Parathyroid adenoma (tissue), 2 donors: Measurements from ENCODE around the gene DNMT3A.

ENCODE experiments used
- H2AFZ ChIP-seq: fragments of 300-600 bp; sonication (generic); one replicate; pipeline ENCODE4 v1.7.0; 2017; ENCODE audit warnings: antibody characterized with exemption, mild to moderate bottlenecking
- H3K27ac ChIP-seq: fragments of 300-600 bp; sonication (generic); one replicate; pipeline ENCODE4 v1.7.0; 2017
- H3K27me3 ChIP-seq: fragments of 300-600 bp; sonication (generic); one replicate; pipeline ENCODE4 v1.7.0; 2017; ENCODE audit warnings: low read length; ENCODE audit not compliant: control insufficient read depth, insufficient read depth
- H3K36me3 ChIP-seq: fragments of 300-600 bp; sonication (generic); one replicate; pipeline ENCODE4 v1.7.0; 2017; ENCODE audit warnings: low read length; ENCODE audit not compliant: control insufficient read depth, insufficient read depth
- H3K4me1 ChIP-seq: fragments of 300-600 bp; sonication (generic); one replicate; pipeline ENCODE4 v1.7.0; 2017; ENCODE audit warnings: control low read depth
- H3K4me2 ChIP-seq: fragments of 300-600 bp; sonication (generic); one replicate; pipeline ENCODE4 v1.7.0; 2017; ENCODE audit warnings: low read length
- H3K4me3 ChIP-seq: fragments of 300-600 bp; sonication (generic); one replicate; pipeline ENCODE4 v1.7.0; 2017; ENCODE audit warnings: low read depth, low read length
- H3K79me2 ChIP-seq: fragments of 300-600 bp; sonication (generic); one replicate; pipeline ENCODE4 v1.7.0; 2017; ENCODE audit warnings: control low read depth
- H3K9ac ChIP-seq: fragments of 300-600 bp; sonication (generic); one replicate; pipeline ENCODE4 v1.7.0; 2017; ENCODE audit warnings: mild to moderate bottlenecking
- H3K9me3 ChIP-seq: fragments of 300-600 bp; sonication (generic); one replicate; pipeline ENCODE4 v1.7.0; 2017; ENCODE audit warnings: low read length; ENCODE audit not compliant: control insufficient read depth
- CTCF ChIP-seq: fragments of 300-600 bp; sonication (generic); IDR thresholded peaks from one replicate; pipeline ENCODE4 v1.7.0; 2017; ENCODE audit warnings: antibody characterized with exemption, mild to moderate bottlenecking
- donor health status: primary hyperparathyroidism.

The DNMT3A gene

DNA sequence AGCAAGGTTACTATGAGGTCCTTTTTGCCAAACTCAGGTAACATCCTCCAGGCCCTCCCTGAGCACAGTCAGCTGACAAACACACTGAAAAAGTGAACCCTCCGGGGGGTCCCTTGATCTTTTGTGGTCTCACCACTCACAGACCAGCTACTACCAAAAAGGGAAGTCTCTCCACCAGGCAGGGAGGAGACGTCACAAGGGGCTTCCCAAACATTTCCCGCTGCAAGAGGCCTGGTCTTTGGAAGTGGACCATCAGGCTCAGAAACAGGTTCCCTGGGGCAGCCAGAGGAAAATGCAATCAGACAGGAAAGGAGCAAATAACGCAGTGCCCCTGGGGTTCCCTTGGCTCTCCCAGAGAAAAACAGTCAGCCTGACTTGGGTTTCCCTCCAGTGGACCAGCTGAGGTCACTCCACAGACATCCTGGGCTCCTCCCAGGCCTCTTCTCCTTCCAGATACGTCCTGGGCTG, 134.6 kb downstream of the DNMT3A start:
- no peak overlapping the region for H3K4me3 ChIP-seq
- H3K9ac ChIP-seq, result no peak overlapping the region
- no peaks in the 10 kb centered on the region for H3K36me3 ChIP-seq
- no peak overlapping the region for H3K27ac ChIP-seq
- no peak for TF ChIP-seq CTCF
- H3K79me2 ChIP-seq, result no peaks in the 10 kb centered on the region
- no peaks in the 10 kb centered on the region for H3K4me1 ChIP-seq
- H3K4me2 ChIP-seq, result no peak overlapping the region
- no peak overlapping the region for H2AFZ ChIP-seq
- H3K27me3 ChIP-seq, result no peaks in the 10 kb centered on the region
- H3K9me3 ChIP-seq, result no peaks in the 10 kb centered on the region

- no peak for TF ChIP-seq CTCF
- H3K9ac ChIP-seq, result no peak overlapping the region
- no peaks in the 10 kb centered on the region for H3K4me1 ChIP-seq
- no peaks in the 10 kb centered on the region for H3K9me3 ChIP-seq
- H3K79me2 ChIP-seq, result no peaks in the 10 kb centered on the region
- no peak overlapping the region for H3K4me2 ChIP-seq
- no peaks in the 10 kb centered on the region for H3K36me3 ChIP-seq
- H3K27ac ChIP-seq, result no peak overlapping the region
- H3K27me3 ChIP-seq, result no peaks in the 10 kb centered on the region
- no peak overlapping the region for H2AFZ ChIP-seq
- H3K4me3 ChIP-seq, result no peak overlapping the region
Observed at GRCh38 chr2:25204190-25204838, 137.4 kb downstream of the DNMT3A start.

DNA sequence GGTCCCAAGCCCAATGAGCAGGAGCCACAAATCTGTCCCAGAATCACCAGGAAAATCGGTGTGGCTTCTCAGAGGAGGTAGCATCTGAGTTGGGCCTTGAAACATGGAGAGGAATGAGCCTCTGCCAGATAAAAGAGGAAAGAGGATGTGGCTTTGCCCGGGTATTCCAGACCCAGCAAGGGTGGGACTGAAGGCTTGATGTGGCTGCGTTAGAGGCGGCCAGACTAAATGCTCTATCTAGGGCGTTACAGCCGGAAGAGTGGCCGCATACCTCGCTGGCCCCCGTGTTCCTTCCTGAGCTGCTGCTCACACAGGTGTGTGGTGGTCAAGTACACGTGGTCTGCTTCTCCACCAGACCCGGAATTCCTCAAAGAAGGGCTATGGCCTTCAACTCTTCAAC, 139.4 kb downstream of the DNMT3A start:
- Histone ChIP-seq H3K9me3 (no peaks in the 10 kb centered on the region), H3K27me3 (no peaks in the 10 kb centered on the region), H3K9ac (no peak overlapping the region), H3K27ac (no peak overlapping the region), H3K79me2 (no peaks in the 10 kb centered on the region), H3K36me3 (no peaks in the 10 kb centered on the region), H3K4me3 (no peak overlapping the region), H2AFZ (no peak overlapping the region), H3K4me2 (no peak overlapping the region), H3K4me1 (no peaks in the 10 kb centered on the region)
- TF ChIP-seq CTCF, result no peak

GRCh38 chr2:25201794-25202193, 139.9 kb downstream of the DNMT3A start:
- TF ChIP-seq CTCF, result no peak
- Histone ChIP-seq H3K27me3 (no peaks in the 10 kb centered on the region), H2AFZ (no peak overlapping the region), H3K36me3 (no peaks in the 10 kb centered on the region), H3K9ac (no peak overlapping the region), H3K27ac (no peak overlapping the region), H3K79me2 (no peaks in the 10 kb centered on the region), H3K4me1 (no peaks in the 10 kb centered on the region), H3K9me3 (no peaks in the 10 kb centered on the region), H3K4me2 (no peak overlapping the region), H3K4me3 (no peak overlapping the region)

- Histone ChIP-seq H3K27me3 (no peaks in the 10 kb centered on the region), H3K79me2 (no peaks in the 10 kb centered on the region), H3K9ac (no peak overlapping the region), H3K27ac (no peak overlapping the region), H3K4me3 (no peak overlapping the region), H3K4me1 (no peaks in the 10 kb centered on the region), H3K36me3 (no peaks in the 10 kb centered on the region), H2AFZ (no peak overlapping the region), H3K9me3 (no peaks in the 10 kb centered on the region), H3K4me2 (no peak overlapping the region)
- no peak for TF ChIP-seq CTCF
Observed at GRCh38 chr2:25201265-25201664, 140.5 kb downstream of the DNMT3A start.
